GM20000 (cell line): ENCODE measurements around the gene KCNIP4.

Experiments used
- DNase-seq: peaks from one replicate; pipeline ENCODE4 v3.0.0; 2012; ENCODE audit warnings: low spot score
- CTCF ChIP-seq: IDR thresholded peaks from 2 replicates; pipeline ENCODE4 v1.5.1; 2012; ENCODE audit warnings: mild to moderate bottlenecking, control low read depth; ENCODE audit errors: extremely low read depth, missing control alignments

KCNIP4 gene

GRCh38 chr4:21827575-21827974 lies 121.0 kb downstream of the KCNIP4 start:
- TF ChIP-seq CTCF, result no peak
- DNase-seq, result no peak

GRCh38 chr4:21826071-21826470 lies 122.5 kb downstream of the KCNIP4 start:
- TF ChIP-seq CTCF, result no peak
- no peak for DNase-seq

DNA sequence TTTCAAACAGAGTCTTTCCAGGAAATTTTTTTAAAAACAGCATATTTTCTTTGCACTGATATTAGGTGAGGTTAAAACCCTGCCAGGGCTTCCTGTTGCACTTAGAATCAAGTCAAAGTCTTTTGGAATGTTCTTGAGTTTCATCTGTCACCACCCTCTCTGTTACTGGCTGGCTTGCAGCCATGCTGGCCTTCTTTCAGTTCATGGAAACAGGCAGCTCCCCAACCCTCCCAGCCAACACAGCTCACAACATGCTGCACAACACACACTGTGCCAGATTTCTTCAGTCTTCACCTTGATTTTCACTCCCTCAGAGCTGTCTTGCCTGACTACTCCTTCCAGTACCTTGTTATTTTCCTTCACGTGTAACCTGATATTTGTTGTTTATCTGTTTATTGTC lies 129.5 kb downstream of the KCNIP4 start:
- no peak for DNase-seq
- TF ChIP-seq CTCF, result no peak

GRCh38 chr4:21815651-21816377 lies 132.8 kb downstream of the KCNIP4 start:
- no peak for DNase-seq
- no peak for TF ChIP-seq CTCF

DNA sequence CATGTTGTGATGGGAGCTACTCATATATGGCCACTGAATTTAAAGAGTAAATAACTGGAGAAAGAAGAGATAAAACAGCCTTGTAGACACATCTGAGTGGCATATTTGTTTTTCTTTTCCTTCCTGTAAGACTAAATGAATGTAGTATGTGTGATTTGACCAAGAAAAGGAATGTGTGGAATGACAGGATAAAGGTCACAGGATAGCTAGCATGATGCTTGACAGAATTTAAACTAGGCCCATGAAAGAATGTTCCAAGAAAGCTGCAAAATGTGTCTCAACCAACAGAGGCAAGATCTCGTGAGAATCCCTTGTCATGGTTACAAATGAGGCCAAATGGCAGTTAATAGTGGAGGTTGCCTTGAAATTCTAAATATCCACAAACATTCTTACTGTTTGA lies 137.0 kb downstream of the KCNIP4 start:
- no peak for DNase-seq
- TF ChIP-seq CTCF, result no peak

- no peak for TF ChIP-seq CTCF
These were observed 141.6 kb downstream of the KCNIP4 start for GRCh38 chr4:21806991-21807390.

DNA sequence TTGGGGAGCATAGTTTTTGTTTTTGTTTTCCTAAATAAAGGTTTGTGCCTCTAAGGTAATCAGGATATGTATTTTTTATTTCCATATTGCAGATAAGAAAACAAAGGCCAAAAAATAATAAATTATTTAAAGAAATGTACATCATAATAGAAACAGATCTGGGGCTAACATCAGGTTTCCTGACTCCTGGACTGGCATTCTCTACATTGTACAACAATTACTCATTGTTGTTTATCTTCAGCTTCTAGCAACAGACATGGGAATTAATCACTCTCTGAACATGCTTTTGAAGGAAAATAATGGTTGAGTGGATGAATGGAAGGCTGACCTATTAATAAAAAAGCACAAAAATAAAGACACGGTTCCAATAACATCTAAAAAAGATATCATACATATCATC lies 146.2 kb downstream of the KCNIP4 start:
- no peak for TF ChIP-seq CTCF
- no peak for DNase-seq

More at GRCh38 chr4:21806991-21807390, 141.6 kb downstream of the KCNIP4 start:
- no peak for DNase-seq
